Astrocyte of the spinal cord (primary cell): Measurements from ENCODE around the gene LRRC46.

Experiments used
- DNase-seq: peaks from one replicate; pipeline ENCODE4 v3.0.0; 2011; ENCODE audit warnings: low read depth, low spot score
- H3K4me3 ChIP-seq: 2 replicates; pipeline ENCODE4 v1.5.1; 2011; ENCODE audit warnings: low read depth, mild to moderate bottlenecking, low read length, moderate library complexity
- CTCF ChIP-seq: IDR thresholded peaks from 2 replicates; pipeline ENCODE4 v1.5.1; 2012; ENCODE audit warnings: low read depth, mild to moderate bottlenecking, low read length, inconsistent platforms
- in situ Hi-C: cut with HindIII; loops from 2 replicates; pipeline ENCODE4 v1.10.0; 2017; ENCODE audit warnings: low sequenced_read_pairs

Gene LRRC46

GRCh38 chr17:47808830-47809480, 22.5 kb upstream of the LRRC46 start:
- DNase-seq = no peak
- TF ChIP-seq CTCF = no peak
- no peak overlapping the region for H3K4me3 ChIP-seq
- in situ Hi-C loops = no loop called here

GRCh38 chr17:47810200-47810821, 21.2 kb upstream of the LRRC46 start:
- peak; percentile 91 for DNase-seq
- no peak overlapping the region for H3K4me3 ChIP-seq
- no peak for TF ChIP-seq CTCF
- in situ Hi-C loops = no loop called here

- H3K4me3 ChIP-seq = no peak overlapping the region
- TF ChIP-seq CTCF = no peak
- in situ Hi-C loops = no loop called here
- no peak for DNase-seq
Observed at GRCh38 chr17:47810901-47811635, 20.4 kb upstream of the LRRC46 start.

GRCh38 chr17:47811709-47812108, 19.8 kb upstream of the LRRC46 start:
- H3K4me3 ChIP-seq = no peak overlapping the region
- in situ Hi-C loops = no loop called here
- no peak for TF ChIP-seq CTCF
- DNase-seq = no peak

- H3K4me3 ChIP-seq = no peak overlapping the region
- DNase-seq = no peak
- in situ Hi-C loops = no loop called here
- no peak for TF ChIP-seq CTCF
Observed at GRCh38 chr17:47812146-47812920, 19.1 kb upstream of the LRRC46 start.

GRCh38 chr17:47813077-47813476, 18.4 kb upstream of the LRRC46 start:
- no peak overlapping the region for H3K4me3 ChIP-seq
- in situ Hi-C loops = no loop called here
- no peak for TF ChIP-seq CTCF
- no peak for DNase-seq
